ENCODE data around the gene TFF2.

Gene TFF2, protein sequence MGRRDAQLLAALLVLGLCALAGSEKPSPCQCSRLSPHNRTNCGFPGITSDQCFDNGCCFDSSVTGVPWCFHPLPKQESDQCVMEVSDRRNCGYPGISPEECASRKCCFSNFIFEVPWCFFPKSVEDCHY

DNA sequence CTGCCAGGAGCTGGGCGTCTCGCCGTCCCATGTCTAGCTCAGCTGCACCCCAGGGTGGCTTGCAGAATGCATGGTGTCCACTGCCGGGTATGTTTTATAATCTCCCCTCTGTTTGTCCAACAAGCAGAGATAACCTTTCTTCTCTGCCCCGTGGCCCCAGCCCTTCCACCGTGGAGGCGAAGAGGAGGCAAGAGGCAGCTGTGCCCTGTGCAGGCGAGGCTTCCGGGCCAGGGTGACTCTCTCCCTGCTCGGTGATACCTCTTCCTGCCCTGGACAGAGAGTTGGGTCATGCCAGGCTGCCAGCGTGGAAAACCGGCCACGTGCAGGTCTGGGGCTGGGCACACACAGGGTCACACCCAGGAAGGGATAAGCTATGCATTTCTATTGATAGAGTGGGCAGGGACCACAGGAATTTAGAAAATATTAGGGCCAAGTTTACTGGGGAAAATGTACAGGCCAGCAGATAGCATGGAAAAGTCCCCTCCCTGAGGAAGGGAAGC, at the start of gene TFF2:
Gene TFF2, minus strand, starts transcription at position 68 of the 500 bp plus-strand sequence. Its CDS starts 37 bp downstream, at position 31.
- DNase-seq (ENCODE audit: low spot score): peak; percentile 86

- peak; percentile 76 for DNase-seq (ENCODE audit: low spot score)
These were observed 49.7 kb upstream of the TFF2 start for GRCh38 chr21:42400525-42400924.

- DNase-seq (ENCODE audit: low spot score): no peak
These were observed 47.7 kb upstream of the TFF2 start for GRCh38 chr21:42398436-42399028.

GRCh38 chr21:42397746-42398394, 47.1 kb upstream of the TFF2 start:
- DNase-seq (ENCODE audit: low spot score): no peak

GRCh38 chr21:42396799-42397745, 46.3 kb upstream of the TFF2 start:
- no peak for DNase-seq (ENCODE audit: low spot score)

- DNase-seq (ENCODE audit: low spot score): peak; percentile 91
These were observed 45.3 kb upstream of the TFF2 start, which contains the start of gene TMPRSS3 for GRCh38 chr21:42395905-42396651. Gene TMPRSS3 (minus strand): TSS chr21:42396052. CDS start chr21:42395417, 635 bp downstream.

- DNase-seq (ENCODE audit: low spot score): no peak
These were observed 44.5 kb upstream of the TFF2 start for GRCh38 chr21:42395302-42395701.

DNA sequence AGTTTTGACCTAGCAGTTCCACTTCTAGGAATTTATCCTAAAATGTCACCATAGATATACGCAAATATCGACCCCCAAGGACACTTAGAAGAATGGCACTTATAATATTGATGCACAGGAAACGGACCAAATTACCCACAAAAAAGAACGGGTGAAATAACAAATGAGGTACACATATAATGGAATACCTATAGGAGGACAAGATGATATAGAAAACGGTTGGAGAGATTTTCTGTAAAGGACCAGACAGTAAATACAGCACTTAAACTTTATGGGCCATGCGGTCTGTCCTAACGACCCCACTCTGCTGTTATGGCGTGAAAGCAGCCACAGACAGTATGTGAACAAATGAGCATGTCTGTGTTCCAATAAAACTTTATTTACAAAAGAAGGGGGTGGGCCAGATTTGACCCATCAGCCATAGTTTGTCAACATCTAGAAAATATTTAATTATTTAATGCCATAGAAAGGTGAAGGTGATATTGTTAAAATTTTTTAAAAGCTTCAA, 42.7 kb upstream of the TFF2 start:
- DNase-seq (ENCODE audit: low spot score): no peak

- no peak for DNase-seq (ENCODE audit: low spot score)
These were observed 42.1 kb upstream of the TFF2 start for GRCh38 chr21:42392731-42393442.

DNA sequence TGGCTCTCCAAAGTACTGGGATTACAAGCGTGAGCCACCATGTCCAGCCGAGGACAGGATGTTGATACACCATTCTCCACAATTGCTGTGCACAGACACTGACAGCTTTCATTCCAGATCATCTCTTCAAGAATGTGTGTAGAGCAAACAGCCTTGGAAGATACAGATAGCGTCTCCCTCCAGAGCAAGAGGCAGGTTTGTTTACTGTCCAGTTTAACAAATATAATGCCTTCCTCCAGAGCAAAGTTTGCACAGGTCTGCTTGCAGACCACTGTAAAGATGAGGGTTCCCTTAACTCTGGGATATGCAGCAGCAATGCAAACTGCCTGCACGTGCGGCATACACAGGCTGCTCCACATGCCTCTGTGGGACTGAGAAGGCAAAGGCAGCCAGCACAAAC, 40.5 kb upstream of the TFF2 start:
- no peak for DNase-seq (ENCODE audit: low spot score)

GRCh38 chr21:42390696-42391095, 39.9 kb upstream of the TFF2 start:
- DNase-seq (ENCODE audit: low spot score): peak; percentile 45

GRCh38 chr21:42390193-42390592, 39.4 kb upstream of the TFF2 start:
- no peak for DNase-seq (ENCODE audit: low spot score)

DNA sequence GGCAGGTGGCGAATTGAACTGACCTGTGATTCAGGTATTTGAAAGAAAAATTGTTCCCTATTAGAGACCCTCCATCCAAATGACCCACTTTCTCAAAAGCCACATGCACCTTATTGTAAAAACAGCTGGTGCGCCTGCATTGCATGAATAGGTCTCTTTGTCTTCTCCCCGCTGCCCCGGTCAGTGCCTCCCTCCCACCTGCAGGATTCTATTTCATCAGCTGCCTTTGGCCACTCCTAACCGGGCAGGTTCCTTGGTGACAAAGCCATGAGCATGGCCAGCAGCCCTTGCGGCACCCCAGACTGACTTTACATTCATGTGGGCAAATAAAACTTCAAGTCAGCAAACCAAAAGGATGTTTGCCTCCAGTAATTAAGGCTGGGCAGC, 38.6 kb upstream of the TFF2 start:
- DNase-seq (ENCODE audit: low spot score): peak; percentile 96

- DNase-seq (ENCODE audit: low spot score): peak; percentile 87
These were observed 38.1 kb upstream of the TFF2 start for GRCh38 chr21:42388740-42389448.

DNA sequence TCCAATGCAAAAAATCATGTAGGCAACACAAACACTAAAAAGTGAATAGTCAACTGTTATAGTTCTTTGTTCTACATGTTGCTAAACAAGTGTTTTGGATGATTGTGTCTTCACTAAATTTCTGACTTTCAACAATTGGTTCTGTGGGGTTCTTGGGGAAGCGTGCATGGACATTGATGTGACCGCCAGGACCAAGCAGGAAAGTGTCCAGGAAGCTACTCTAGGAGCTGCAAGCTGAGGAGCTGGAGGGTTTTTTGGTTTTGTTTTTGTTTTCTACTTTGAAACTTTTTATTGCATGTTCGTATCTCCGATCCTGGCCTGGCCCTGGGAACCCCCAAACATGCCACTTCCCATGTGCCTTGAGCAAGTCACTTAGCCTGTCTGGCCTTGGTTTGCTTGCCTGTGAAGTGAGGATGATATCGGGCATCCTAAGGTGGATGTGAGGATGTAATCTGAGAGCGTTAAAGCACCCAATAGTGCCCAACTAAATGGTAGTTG, 37.1 kb upstream of the TFF2 start:
- no peak for DNase-seq (ENCODE audit: low spot score)

DNA sequence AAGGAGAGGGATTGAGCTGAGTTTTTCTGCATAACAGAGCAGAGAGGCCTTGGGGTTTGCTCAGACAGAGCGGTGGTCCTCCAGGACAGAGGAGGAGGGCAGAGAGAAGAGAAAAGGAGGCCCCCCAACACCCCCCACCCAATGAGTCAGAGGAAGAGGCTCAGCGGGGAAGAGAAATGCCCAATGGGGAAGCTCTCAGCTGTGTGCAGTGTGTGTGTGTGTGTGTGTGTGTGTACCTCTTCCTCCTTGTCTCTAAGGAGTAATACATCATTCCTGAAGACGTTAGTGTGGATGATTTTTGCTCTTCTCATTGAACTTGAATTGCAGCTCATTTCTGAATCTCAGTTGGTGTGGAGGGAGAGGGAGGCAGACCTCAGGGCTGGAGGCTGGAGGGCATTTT, 36.4 kb upstream of the TFF2 start:
- no peak for DNase-seq (ENCODE audit: low spot score)

DNA sequence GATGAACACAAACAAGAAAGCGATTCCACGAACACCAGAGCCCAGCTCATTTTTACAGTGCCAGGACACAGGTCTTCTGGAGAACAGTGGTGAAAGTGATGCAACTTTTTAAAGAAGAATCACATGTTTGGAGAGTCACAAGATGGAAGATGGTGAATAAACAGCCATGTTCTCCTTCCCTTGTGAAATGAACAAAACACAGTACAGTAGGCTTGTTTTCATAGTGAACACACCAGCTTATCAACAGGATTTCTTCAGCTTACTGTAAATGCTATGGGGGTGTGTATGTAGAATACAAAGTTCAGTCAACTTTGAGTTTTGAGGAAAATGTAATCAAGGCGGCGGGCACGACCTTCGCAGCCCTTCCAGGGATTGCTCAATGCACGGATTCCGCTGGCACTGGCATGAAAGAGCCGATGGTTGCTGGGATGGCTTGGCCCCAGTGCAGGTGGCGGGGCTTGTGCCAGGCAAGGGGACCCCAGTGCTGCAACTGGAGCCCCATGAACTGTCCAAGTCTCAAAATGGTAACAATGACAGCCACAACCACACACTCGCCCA, 35.3 kb upstream of the TFF2 start:
- DNase-seq (ENCODE audit: low spot score): no peak

GRCh38 chr21:42385619-42386018, 34.8 kb upstream of the TFF2 start:
- DNase-seq (ENCODE audit: low spot score): no peak

- DNase-seq (ENCODE audit: low spot score): peak; percentile 70
These were observed 34.2 kb upstream of the TFF2 start for GRCh38 chr21:42384989-42385388.

Measured in SW480 (cell line).